ENCODE data around the gene EMP2.
"Not testable (repeated sequence)": the region's sequence is repeated elsewhere in the genome, so short reads cannot be mapped to it uniquely, and the experiment has no call there.

Gene EMP2

GRCh38 chr16:10505286-10505685 lies 75.1 kb downstream of the EMP2 start:
- H3K27ac ChIP-seq (ENCODE audit: low read length) = peak overlapping the region; percentile 71
- H3K9ac ChIP-seq (ENCODE audit: low read depth, low read length); H3K36me3 ChIP-seq (ENCODE audit: insufficient read depth, low read depth, low read length); H3K4me3 ChIP-seq (ENCODE audit: low read length); H3K27me3 ChIP-seq (ENCODE audit: insufficient read depth, low read length); H3K9me3 ChIP-seq (ENCODE audit: insufficient read depth, low read depth, low read length): not testable (repeated sequence)
- peaks cover 12% of the 10 kb centered on the region for H3K4me1 ChIP-seq (ENCODE audit: insufficient read depth, low read length)

DNA sequence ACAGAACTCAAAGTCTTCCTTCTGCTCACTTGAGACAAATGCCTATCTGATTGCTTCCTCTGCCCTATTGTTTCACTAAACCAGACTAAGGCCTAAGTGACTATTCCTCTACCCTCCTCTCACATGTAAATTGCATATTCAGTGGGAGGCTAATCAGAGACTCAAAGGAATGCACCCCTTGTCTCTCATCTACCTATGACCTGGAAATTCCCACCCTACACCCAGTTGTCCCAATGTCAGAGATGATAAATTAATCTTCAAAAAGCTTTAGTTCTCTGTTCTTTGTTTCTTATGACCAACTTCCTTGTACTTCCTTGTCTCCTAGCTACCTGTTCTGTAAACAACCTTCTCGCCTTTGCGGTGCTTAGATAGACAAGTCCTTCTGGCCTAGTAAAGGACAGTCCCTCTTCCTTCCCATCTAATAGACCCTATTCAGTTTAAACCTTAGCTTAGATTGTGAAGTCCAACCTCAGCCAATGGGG lies 76.0 kb downstream of the EMP2 start:
- Histone ChIP-seq H3K4me3 (ENCODE audit: low read length) (no peak overlapping the region; the same call in 1 of the 2 replicates), H3K27ac (ENCODE audit: low read length) (peak overlapping the region; percentile 77), H3K36me3 (ENCODE audit: insufficient read depth, low read depth, low read length) (no peaks in the 10 kb centered on the region)

DNA sequence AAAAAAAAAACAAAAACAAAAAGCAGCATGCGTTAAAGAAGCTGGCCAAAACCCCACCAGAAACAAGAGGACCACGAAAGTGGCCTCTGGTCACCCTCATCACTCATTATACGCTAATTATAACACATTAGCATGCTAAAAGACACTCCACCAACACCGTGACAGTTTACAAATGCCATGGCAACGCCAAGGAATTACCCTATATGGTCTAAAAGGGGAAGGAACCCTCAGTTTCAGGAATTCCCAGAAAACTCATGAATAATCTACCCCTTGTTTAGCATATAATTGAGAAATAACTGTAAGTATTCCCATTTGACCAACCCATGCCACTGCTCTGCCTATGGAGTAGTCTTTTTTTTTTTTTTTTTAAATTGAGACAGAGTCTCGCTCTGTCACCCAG lies 77.6 kb downstream of the EMP2 start:
- Histone ChIP-seq H3K27me3 (ENCODE audit: insufficient read depth, low read length) (no peaks in the 10 kb centered on the region), H3K27ac (ENCODE audit: low read length) (no peak overlapping the region), H3K9ac (ENCODE audit: low read depth, low read length) (no peak overlapping the region), H3K9me3 (ENCODE audit: insufficient read depth, low read depth, low read length) (peaks cover 4% of the 10 kb centered on the region), H3K4me3 (ENCODE audit: low read length) (no peak overlapping the region), H3K4me1 (ENCODE audit: insufficient read depth, low read length) (peaks cover 12% of the 10 kb centered on the region), H3K36me3 (ENCODE audit: insufficient read depth, low read depth, low read length) (no peaks in the 10 kb centered on the region)

More for the DNA sequence above, 76.0 kb downstream of the EMP2 start:
- Histone ChIP-seq H3K4me1 (ENCODE audit: insufficient read depth, low read length) (peaks cover 12% of the 10 kb centered on the region), H3K9ac (ENCODE audit: low read depth, low read length) (no peak overlapping the region; the same call in 1 of the 2 replicates), H3K27me3 (ENCODE audit: insufficient read depth, low read length) (no peaks in the 10 kb centered on the region), H3K9me3 (ENCODE audit: insufficient read depth, low read depth, low read length) (peaks cover 4% of the 10 kb centered on the region)

DNA sequence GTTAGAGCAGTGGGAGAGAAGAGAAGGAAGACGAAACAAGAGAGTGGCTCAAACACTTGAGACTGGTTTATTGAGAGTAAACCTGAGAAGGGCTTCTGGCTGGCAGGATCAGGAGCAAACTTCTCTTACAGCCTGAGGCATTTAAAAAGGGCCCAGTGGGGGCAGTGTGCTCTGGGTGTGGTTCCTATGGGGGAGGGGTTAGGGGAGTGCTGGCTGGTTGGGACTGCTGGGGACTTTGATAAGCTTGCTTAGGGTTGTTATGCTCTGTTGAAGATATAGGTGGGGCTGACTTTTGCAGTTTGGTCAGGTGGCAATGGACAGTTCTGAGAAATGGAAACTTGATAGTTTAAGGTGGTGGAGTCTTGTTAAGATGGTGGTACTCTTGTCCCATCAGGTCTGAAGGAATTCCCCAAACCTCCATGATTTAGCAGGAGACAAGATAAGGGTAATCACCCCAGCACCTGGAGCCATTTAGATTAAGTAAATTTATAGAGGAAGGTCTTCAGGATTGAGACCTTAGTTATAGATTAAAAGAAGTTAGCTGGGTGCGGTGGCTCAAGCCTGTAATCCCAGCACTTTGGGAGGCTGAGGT lies 79.3 kb downstream of the EMP2 start:
- H3K4me3 ChIP-seq (ENCODE audit: low read length) = no peak overlapping the region
- H3K27ac ChIP-seq (ENCODE audit: low read length) = no peak overlapping the region
- H3K36me3 ChIP-seq (ENCODE audit: insufficient read depth, low read depth, low read length) = no peaks in the 10 kb centered on the region
- no peaks in the 10 kb centered on the region for H3K27me3 ChIP-seq (ENCODE audit: insufficient read depth, low read length)
- H3K9me3 ChIP-seq (ENCODE audit: insufficient read depth, low read depth, low read length) = peaks cover 4% of the 10 kb centered on the region
- H3K4me1 ChIP-seq (ENCODE audit: insufficient read depth, low read length) = peaks cover 12% of the 10 kb centered on the region
- no peak overlapping the region for H3K9ac ChIP-seq (ENCODE audit: low read depth, low read length)

DNA sequence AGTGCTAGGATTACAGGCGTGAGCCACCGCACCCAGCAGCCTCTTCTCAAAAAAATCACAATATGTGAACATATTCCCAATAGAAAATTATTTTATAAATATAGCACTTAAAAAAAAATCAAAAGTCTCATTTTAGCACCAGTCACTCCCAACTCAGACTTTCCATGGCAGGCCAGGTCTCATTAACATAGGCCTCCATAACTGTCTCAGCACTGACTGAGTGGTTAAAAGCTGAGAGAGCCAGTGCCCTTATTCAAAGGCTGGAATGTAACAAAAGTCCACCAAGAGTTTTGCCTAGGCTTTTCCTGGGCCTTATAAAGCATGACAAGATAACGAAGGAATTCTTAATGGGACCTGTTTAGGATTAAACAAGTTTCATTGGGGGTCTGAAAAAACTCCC lies 79.8 kb downstream of the EMP2 start:
- Histone ChIP-seq H3K4me3 (ENCODE audit: low read length) (no peak overlapping the region), H3K27ac (ENCODE audit: low read length) (no peak overlapping the region), H3K27me3 (ENCODE audit: insufficient read depth, low read length) (no peaks in the 10 kb centered on the region), H3K36me3 (ENCODE audit: insufficient read depth, low read depth, low read length) (no peaks in the 10 kb centered on the region), H3K9ac (ENCODE audit: low read depth, low read length) (no peak overlapping the region), H3K4me1 (ENCODE audit: insufficient read depth, low read length) (peaks cover 12% of the 10 kb centered on the region), H3K9me3 (ENCODE audit: insufficient read depth, low read depth, low read length) (peaks cover 7% of the 10 kb centered on the region)

DNA sequence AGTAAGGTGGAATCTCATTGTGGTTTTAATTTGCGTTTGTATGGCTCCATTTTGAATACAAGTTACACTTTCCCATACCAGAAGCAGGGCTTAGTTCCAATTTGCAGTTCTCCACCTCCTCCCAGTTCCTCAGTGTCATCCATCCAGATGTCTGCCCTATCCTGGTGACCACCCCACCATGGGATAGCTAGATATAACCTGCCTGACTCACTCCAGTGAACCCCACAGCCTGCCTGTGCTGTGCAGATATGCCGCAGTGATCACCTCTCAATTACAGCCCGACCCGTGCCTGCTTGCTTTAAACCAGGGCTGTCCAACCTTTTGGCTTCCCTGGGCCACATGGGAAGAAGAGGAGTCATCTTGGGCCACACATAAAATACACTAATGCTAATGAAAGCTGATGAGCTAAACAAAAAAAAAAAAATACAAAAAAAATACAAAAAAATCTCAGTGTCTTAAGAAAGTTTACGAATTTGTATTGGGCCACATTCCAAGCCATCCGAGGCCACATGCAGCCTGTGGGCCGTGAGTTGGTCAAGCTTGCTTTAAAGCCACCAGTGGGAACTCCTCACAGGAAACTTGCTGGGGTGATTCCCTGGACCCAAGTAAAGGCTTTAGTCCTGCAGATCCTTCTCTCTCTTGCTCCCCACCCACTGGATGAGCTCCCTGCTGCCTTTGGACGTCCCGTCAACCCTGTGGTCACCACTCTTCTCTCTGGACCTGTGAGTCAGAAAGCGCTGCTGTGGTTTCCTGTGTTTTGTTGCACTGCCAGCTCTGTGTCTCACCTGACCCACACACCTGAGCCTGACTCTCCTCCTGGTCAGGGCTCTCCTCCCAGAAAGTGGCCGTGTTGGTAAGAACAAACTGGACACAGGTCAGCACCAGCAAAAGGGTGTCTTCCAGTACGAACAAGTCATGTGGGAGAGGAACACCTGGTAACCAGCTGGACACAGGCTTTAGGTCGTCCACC lies 83.0 kb downstream of the EMP2 start:
- H3K27me3 ChIP-seq (ENCODE audit: insufficient read depth, low read length) = no peaks in the 10 kb centered on the region
- H3K9me3 ChIP-seq (ENCODE audit: insufficient read depth, low read depth, low read length) = peaks cover 21% of the 10 kb centered on the region
- no peak overlapping the region for H3K27ac ChIP-seq (ENCODE audit: low read length)
- H3K36me3 ChIP-seq (ENCODE audit: insufficient read depth, low read depth, low read length) = no peaks in the 10 kb centered on the region
- H3K9ac ChIP-seq (ENCODE audit: low read depth, low read length) = no peak overlapping the region
- no peaks in the 10 kb centered on the region for H3K4me1 ChIP-seq (ENCODE audit: insufficient read depth, low read length)
- no peak overlapping the region for H3K4me3 ChIP-seq (ENCODE audit: low read length)

- no peak overlapping the region for H3K27ac ChIP-seq (ENCODE audit: low read length)
- H3K9me3 ChIP-seq (ENCODE audit: insufficient read depth, low read depth, low read length) = peaks cover 17% of the 10 kb centered on the region
- no peak overlapping the region for H3K4me3 ChIP-seq (ENCODE audit: low read length)
- no peaks in the 10 kb centered on the region for H3K36me3 ChIP-seq (ENCODE audit: insufficient read depth, low read depth, low read length)
- no peaks in the 10 kb centered on the region for H3K27me3 ChIP-seq (ENCODE audit: insufficient read depth, low read length)
- no peaks in the 10 kb centered on the region for H3K4me1 ChIP-seq (ENCODE audit: insufficient read depth, low read length)
- H3K9ac ChIP-seq (ENCODE audit: low read depth, low read length) = no peak overlapping the region
Observed at GRCh38 chr16:10495031-10495345, 85.4 kb downstream of the EMP2 start.

GRCh38 chr16:10494343-10495030 lies 85.9 kb downstream of the EMP2 start:
- H3K9me3 ChIP-seq (ENCODE audit: insufficient read depth, low read depth, low read length) = peaks cover 17% of the 10 kb centered on the region
- no peaks in the 10 kb centered on the region for H3K27me3 ChIP-seq (ENCODE audit: insufficient read depth, low read length)
- no peak overlapping the region for H3K9ac ChIP-seq (ENCODE audit: low read depth, low read length)
- no peaks in the 10 kb centered on the region for H3K4me1 ChIP-seq (ENCODE audit: insufficient read depth, low read length)
- H3K4me3 ChIP-seq (ENCODE audit: low read length) = no peak overlapping the region
- no peak overlapping the region for H3K27ac ChIP-seq (ENCODE audit: low read length)
- H3K36me3 ChIP-seq (ENCODE audit: insufficient read depth, low read depth, low read length) = no peaks in the 10 kb centered on the region

DNA sequence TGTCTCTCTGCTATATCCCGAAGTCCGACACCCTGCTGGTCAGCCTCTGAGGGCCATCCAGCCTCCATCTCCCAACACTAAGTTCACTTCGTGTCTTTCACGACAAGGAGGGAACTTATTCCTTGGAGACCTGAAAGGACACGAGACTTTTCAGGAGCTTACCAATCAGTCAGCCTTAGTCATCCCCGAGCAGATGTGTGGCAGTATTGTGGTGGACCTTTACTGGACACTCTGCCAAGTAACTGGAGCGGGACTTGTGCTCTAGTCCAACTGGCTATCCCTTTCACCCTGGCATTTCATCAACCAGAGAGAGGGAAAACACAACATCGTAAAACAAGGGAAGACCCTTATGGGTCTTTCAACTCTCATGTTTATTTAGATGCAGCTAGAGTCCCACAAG lies 87.1 kb downstream of the EMP2 start:
- peaks cover 17% of the 10 kb centered on the region for H3K9me3 ChIP-seq (ENCODE audit: insufficient read depth, low read depth, low read length)
- no peak overlapping the region for H3K27ac ChIP-seq (ENCODE audit: low read length)
- no peaks in the 10 kb centered on the region for H3K36me3 ChIP-seq (ENCODE audit: insufficient read depth, low read depth, low read length)
- H3K4me1 ChIP-seq (ENCODE audit: insufficient read depth, low read length) = no peaks in the 10 kb centered on the region
- no peak overlapping the region for H3K4me3 ChIP-seq (ENCODE audit: low read length)
- H3K9ac ChIP-seq (ENCODE audit: low read depth, low read length) = no peak overlapping the region
- no peaks in the 10 kb centered on the region for H3K27me3 ChIP-seq (ENCODE audit: insufficient read depth, low read length)

DNA sequence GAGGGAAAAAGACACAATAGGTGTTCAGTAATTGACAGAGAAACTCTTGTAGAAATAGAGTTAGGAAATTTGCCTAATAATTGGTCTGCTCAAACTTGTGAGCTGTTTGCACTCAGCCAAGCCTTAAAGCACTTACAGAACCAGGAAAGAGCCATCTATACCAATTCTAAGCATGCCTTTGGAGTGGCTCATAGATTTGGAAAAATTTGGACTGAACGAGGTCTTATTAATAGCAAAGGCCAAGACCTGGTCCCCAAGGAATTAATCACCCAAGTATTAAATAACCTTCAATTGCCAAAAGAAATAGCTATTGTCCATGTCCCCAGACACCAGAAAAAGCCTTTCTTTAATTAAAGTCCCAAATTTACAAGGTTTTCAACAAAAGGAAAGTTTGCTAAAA lies 90.3 kb downstream of the EMP2 start:
- Histone ChIP-seq H3K9me3 (ENCODE audit: insufficient read depth, low read depth, low read length) (peaks cover 28% of the 10 kb centered on the region), H3K4me1 (ENCODE audit: insufficient read depth, low read length) (no peaks in the 10 kb centered on the region), H3K4me3 (ENCODE audit: low read length) (no peak overlapping the region), H3K36me3 (ENCODE audit: insufficient read depth, low read depth, low read length) (no peaks in the 10 kb centered on the region), H3K27ac (ENCODE audit: low read length) (no peak overlapping the region), H3K9ac (ENCODE audit: low read depth, low read length) (no peak overlapping the region), H3K27me3 (ENCODE audit: insufficient read depth, low read length) (no peaks in the 10 kb centered on the region)

DNA sequence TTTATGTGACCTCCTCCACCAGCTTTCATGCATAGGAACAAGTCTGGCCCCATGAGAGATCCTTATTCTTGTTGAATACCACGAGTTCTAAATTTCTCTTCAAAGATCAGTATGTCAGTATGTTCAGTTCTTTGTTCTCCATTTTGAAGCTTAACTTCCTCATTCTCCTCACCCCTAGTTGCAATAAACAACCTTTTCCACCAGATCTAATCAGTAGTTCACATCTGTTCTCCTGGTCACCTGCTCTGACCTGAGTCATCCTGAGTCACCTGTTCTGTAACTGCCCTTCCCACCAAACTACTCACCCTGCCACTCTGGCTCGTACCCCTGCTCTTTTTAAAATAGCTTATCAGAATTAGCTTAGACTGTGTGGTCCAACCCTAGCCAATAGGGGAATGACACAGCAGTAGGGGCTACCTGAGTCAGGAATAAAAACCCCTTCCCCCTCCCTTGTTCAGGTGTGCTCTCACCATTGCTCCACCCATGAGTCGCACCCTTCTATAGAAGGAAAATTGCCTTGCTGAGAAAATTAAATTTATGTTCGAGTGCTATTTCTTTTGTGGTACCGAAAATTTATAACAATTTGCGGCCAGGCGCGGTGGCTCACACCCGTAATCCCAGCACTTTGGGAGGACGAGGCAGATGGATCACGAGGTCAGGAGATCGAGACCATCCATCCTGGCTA lies 94.6 kb downstream of the EMP2 start:
- peaks cover 21% of the 10 kb centered on the region for H3K9me3 ChIP-seq (ENCODE audit: insufficient read depth, low read depth, low read length)
- peaks cover 12% of the 10 kb centered on the region for H3K36me3 ChIP-seq (ENCODE audit: insufficient read depth, low read depth, low read length)
- no peak overlapping the region for H3K27ac ChIP-seq (ENCODE audit: low read length)
- no peak overlapping the region for H3K4me3 ChIP-seq (ENCODE audit: low read length)
- no peaks in the 10 kb centered on the region for H3K27me3 ChIP-seq (ENCODE audit: insufficient read depth, low read length)
- H3K9ac ChIP-seq (ENCODE audit: low read depth, low read length) = no peak overlapping the region
- no peaks in the 10 kb centered on the region for H3K4me1 ChIP-seq (ENCODE audit: insufficient read depth, low read length)
